Stimulated activated CD4-positive, alpha-beta T cell treated with anti-CD3 and anti-CD28 coated beads, Interleukin-12 subunit alpha, Interleukin-12 subunit beta, amount 100 ng/mL, for 4 hours (primary cell): ENCODE measurements around the gene ADAM19.

Experiments
- DNase-seq: peaks from one replicate; pipeline ENCODE4 v3.0.0-alpha.2; 2020

The ADAM19 gene

DNA sequence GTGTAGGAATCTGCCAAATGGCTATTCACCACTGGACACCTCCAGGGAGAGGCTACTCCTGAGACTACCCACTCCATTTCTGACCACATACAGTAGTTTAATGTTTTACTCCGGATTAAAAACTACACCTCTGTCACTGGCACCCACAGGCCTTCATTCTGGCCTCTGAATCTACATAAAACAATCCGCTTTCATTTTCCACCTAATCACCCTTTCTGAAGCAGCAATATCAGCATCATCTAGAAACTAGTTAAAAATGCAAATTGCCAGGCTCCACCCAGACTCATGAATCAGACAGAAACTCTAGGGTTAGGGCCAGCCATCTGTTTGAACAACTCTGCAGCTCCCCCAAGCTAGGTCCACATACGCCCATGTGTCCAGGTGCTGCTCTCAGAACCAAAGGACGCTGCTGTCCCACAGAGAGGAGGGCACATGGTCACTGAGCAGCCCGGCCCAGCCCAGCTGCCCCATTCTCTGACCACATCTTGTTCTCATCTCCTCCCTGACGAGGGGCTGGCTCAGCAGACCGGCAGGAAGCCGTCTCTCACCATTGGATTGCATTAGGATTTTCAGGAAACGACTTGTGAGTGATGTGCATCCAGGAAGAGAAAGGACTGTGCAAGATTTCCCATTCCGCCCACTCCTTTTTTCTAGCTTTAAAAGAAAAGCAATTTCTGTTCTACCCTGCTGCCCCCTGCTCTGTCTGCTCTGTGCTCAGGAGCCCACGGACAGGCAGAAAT is 34.7 kb downstream of the ADAM19 start:
- DNase-seq: peak; percentile 10

GRCh38 chr5:157540124-157540523 is 35.5 kb downstream of the ADAM19 start:
- no peak for DNase-seq

GRCh38 chr5:157539503-157540022 is 36.0 kb downstream of the ADAM19 start:
- DNase-seq: no peak

DNA sequence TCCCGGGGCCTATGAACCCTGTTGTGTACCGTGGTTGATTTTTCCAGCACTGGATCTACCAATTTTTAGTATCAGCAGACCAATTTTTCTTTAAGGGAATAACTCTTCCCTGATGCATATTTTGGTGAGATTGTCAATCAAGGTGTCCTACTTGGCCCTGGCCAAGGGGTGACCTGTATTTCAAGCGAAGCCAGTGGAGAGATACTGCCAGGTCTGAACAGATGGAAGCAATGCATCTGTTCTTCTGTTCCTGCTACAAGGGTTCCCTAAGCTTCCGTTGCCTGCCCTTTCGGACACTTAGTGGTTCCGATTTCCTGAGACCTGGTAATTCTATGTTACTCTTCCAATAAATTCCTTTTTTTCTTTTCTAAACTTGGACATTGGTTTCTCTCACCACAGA is 37.3 kb downstream of the ADAM19 start:
- DNase-seq: no peak

DNA sequence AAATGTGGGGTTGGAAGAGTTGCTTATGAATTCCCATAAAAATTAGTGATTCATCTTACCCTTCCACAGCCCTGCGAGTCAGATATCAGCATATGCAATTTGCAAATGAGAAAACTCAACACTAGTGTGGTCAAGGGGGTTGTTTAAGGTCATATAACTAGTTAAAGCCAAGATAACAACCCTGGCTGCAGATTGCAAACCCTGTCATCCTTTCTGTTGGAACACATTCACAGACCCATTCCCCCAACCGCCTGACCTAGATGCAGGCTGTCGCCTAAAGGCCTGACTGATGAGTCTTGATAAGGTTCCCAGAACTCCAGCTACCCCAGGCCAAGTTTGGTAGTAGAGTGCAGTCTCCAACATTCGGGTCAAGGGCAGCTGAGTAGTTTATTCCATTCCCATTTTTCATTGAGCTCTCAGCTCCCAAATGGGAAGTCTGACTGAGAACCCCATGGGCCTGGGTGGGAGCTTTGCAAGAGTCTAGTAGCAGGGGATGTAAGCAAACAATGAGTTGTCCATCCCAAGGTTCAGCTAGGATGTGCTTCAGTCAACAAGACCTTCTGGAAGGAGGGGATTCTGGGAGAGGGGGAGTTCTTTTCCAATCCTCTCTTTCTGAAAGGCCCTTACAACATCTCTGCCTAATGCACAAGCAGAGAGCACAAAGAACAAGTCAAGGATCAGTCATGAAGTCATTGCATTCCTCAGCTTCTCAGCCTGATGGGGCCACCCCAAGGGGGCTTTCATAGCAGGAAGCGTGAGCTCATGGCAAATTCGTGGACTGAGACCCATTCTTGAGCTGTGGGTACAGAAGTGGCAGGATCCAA is 40.3 kb downstream of the ADAM19 start:
- no peak for DNase-seq

GRCh38 chr5:157533011-157533481 is 42.5 kb downstream of the ADAM19 start:
- no peak for DNase-seq

GRCh38 chr5:157532022-157532421 is 43.6 kb downstream of the ADAM19 start:
- no peak for DNase-seq

- no peak for DNase-seq
Measured at GRCh38 chr5:157530226-157530972, 45.2 kb downstream of the ADAM19 start.

- DNase-seq: no peak
Measured at GRCh38 chr5:157529002-157529401, 46.6 kb downstream of the ADAM19 start.

DNA sequence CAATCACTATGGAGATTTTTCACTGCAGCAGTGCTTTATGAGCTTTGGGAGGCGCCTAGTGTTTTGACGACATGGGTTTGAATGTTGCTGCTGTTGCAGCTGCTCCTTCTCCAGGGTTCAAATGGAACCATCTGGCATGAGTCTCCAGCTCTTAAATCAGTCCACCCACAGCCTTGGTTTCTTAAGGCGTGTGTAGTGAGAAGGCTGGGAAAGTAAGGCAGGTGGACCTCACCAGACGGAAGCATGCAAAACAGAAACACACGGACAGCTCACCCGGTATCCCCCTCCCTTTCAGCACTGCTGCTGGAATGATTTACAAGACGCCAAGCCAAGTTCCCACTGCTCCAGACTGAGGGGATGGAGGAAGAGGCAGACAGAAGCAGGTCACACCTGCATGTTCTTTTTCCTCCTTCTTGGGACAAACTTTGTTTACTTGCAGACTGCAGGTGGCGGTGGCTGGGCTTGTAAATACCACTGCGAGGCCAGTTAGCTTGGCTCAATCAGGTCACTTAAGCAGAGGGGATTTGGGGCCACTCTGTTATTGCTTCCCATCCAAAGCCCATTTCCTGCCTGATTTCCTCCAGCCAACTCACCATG is 47.4 kb downstream of the ADAM19 start:
- DNase-seq: no peak

DNA sequence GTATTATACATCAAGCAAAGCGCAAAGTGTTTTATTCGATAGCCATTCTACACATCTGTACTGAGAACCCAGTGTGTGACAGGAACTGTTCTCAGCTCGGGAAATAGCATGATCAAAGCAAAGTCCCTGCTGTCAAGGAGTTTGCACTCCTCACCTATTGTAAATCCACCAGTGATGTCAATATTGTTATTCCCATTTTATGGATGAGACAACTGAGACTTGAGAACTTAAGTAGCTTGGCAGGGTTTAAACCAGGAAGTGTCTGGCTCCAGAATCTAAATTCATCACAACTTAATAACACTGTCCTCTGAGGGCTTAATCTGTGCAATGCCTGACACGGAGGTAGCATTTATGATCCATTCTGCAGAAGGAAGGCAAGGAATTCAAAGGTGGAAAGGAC is 50.7 kb downstream of the ADAM19 start:
- no peak for DNase-seq

GRCh38 chr5:157523976-157524375 is 51.6 kb downstream of the ADAM19 start:
- no peak for DNase-seq

GRCh38 chr5:157521704-157522029 is 53.9 kb downstream of the ADAM19 start:
- DNase-seq: no peak

DNA sequence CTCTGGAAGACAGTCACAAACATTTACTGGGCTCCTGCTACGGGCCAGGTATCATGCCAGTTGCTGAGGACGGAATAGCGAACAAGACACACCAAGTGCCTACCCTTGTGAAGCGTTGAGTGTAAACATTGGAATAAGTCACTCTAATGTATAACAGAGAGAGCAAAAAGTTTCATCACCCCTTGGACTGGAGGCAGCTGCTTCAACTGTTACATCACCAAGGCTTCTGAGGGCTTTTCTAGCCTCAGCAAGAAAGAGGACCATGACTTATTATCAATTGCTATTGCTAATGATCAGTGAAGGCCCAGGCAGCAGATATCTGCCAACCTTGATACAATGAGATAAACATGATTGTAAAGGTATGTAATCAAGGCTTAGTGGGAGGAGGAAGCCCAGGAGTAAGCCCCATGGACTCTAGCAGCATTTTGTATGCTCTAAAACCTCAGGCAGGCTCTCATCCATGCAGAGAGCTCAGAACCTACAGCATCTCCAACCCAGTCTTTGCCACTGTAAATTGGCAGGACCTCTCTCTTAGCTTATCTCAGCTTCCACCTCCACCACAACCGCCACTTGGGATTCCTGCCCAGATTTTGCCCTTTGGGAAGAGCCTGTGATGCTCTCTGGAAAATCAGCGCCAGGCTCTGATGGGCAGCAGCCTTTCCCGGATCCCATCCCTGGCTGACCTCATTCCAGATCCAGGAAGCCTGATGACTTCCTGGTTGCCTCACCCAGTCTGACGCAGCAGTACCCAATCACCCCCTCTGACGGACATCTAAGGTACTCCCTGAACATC is 54.5 kb downstream of the ADAM19 start:
- DNase-seq: no peak

DNA sequence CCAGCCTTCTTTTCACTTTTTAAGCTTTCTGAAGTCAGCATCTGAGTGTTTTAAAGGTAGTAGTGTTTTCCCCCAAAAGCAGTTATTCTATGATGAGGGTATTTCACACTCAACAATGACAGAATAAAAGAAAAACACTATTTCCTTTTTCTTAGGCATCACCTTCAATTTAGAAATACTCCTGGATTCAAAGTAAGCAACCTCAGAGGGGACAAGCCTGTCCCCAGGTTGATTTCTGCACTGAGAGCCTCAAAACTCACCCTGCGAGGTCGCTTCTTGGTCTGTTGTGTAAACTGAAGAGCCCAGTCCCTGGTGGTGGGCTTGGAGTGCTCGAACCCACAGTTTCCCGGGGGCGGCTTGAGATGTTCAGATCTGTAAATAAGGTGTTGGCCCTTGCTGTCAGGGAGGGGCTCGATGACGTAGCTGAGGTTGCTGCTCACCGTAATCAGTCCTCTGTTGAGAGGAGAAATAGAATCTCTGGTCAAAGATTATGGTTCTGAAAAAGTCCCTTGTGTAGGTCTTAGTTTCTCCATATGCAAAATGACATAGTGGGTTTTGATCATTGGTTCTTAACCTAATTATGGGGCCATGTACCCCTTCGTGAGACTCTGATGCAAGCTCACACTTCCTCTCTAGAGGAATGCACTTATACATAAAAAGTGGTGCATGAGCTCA is 55.9 kb downstream of the ADAM19 start:
- DNase-seq: no peak

DNA sequence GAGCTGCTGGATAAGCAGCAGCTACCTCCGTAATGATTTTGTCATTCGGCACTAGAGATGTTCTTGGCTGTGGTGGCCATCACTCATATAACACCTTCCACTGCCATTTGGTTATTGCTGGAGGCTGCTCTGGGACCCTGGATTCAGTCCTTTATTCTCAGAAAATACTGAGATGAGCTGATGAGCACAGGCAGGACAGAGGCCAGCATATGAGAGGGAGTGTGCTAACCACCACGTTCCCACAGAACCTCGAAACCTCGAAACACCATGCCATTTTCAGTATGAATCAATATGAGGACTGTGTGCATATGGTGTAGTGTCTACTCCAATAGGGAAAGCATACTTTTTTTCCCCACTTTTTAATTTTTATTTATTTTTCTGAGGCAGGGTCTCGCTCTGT is 56.6 kb downstream of the ADAM19 start:
- DNase-seq: no peak

GRCh38 chr5:157516626-157517325 is 58.8 kb downstream of the ADAM19 start:
- no peak for DNase-seq

GRCh38 chr5:157516006-157516405 is 59.6 kb downstream of the ADAM19 start:
- no peak for DNase-seq

DNA sequence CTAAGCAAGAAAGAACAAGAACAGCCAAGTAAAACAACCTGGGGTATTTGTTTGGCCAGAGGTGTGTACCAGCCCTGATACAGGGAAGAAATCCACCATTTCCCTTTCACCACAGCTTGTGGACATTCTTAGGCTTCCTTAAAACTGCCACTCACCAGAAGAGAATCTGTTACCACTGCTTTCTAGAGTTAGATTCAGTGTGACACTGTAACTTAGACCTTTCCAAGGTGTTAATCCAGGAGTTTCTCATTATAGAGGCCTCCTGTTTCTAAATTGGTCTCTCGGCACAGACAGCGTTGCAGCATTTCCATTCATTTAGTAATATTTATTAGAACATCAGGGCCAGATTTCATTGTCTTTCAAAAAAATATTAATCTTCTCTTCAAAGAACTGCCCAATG is 60.6 kb downstream of the ADAM19 start:
- no peak for DNase-seq

DNA sequence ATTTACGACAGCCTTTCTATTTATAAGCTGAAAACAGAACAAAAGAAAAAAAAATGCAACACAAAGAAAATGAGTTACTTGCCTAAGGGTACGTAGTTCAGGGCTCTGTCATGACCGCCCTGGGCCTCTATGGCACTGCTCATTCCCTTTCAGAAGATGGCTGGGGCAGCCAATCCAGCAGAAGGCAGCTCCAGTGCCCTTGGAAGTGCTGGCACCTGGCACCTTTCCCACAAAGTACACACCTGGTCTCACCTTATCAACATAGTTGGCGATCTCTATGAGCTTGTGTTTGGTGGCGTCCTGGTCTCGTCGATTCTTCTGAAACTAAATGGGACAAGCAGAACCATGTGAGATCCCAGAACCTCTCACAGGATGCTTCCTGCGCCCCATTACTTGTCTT is 62.4 kb downstream of the ADAM19 start:
- DNase-seq: no peak
